ENCODE data around the gene ENPP7.

ENPP7 gene

DNA sequence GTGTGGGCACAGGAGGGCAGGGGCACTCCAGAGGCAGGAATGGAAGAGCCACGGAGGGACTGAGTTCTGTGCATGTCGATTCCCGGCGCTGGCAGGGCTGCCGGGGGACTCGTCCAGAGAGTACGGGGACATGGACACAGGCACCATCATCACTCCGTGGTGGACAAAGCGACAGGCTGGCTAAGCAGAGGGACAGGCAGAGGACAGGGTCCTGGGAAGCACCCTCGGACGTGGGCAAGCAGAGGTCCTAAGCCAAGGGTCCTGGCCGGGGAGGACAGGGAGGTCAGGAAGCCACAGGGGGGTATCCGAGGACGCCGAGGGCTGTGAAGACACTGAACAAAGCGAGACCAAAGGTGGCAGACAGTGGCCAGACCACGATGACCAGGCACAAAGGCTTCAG lies 44.3 kb upstream of the ENPP7 start:
- Histone ChIP-seq H3K36me3 (ENCODE audit: insufficient read depth, low read length) (no peaks in the 10 kb centered on the region), H3K9me3 (ENCODE audit: insufficient read depth, low read length, severe bottlenecking) (no peaks in the 10 kb centered on the region), H3K4me2 (ENCODE audit: insufficient read depth, low read length) (no peak overlapping the region), H4K20me1 (ENCODE audit: insufficient read depth, low read length) (peaks cover 4% of the 10 kb centered on the region; the same call in 1 of the 2 replicates), H3K9ac (ENCODE audit: low read depth, low read length) (no peak overlapping the region), H2AFZ (ENCODE audit: low read depth, low read length) (no peak overlapping the region), H3K4me1 (ENCODE audit: insufficient read depth, low read length) (no peaks in the 10 kb centered on the region), H3K4me3 (ENCODE audit: low read depth in 1 of 2, low read length in 2 of 2) (no peak overlapping the region), H3K79me2 (ENCODE audit: insufficient read depth, low read length) (no peaks in the 10 kb centered on the region), H3K27me3 (ENCODE audit: insufficient read depth, low read length, poor library complexity) (no peaks in the 10 kb centered on the region), H3K27ac (ENCODE audit: low read length) (no peak overlapping the region)
- ATAC-seq (ENCODE audit: insufficient read depth, low read depth) (no peak), DNase-seq (no peak)
- TF ChIP-seq, protein P1, sequence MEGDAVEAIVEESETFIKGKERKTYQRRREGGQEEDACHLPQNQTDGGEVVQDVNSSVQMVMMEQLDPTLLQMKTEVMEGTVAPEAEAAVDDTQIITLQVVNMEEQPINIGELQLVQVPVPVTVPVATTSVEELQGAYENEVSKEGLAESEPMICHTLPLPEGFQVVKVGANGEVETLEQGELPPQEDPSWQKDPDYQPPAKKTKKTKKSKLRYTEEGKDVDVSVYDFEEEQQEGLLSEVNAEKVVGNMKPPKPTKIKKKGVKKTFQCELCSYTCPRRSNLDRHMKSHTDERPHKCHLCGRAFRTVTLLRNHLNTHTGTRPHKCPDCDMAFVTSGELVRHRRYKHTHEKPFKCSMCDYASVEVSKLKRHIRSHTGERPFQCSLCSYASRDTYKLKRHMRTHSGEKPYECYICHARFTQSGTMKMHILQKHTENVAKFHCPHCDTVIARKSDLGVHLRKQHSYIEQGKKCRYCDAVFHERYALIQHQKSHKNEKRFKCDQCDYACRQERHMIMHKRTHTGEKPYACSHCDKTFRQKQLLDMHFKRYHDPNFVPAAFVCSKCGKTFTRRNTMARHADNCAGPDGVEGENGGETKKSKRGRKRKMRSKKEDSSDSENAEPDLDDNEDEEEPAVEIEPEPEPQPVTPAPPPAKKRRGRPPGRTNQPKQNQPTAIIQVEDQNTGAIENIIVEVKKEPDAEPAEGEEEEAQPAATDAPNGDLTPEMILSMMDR (IDR thresholded peaks at IDR 0.05; ENCODE audit: borderline replicate concordance, extremely low read depth, low read length, poor library complexity, severe bottlenecking): no peak
- no peak for TF ChIP-seq EZH2 (IDR thresholded peaks at IDR 0.05; ENCODE audit: borderline replicate concordance, low read depth, low read length, severe bottlenecking)

DNA sequence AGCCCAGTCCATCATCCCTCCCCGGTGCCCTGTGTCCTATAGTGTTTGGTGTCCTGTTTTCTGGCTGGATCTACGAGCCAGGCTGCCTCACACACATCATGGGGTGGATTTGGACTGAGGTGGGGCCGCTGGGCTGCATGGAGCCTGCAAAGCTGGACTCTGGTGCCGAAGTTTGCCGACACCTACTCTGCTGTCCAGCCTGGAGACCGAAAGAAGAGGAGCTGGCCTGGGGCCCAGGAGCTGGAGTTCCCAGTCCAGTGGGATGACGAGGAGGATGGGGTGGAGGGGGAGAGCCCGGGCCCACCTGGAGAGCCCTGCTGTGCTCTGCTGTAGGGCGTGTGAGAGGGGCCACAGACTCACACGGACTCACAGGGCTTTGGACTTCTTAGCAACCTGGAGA lies 40.3 kb upstream of the ENPP7 start:
- H3K36me3 ChIP-seq (ENCODE audit: insufficient read depth, low read length): no peaks in the 10 kb centered on the region
- no peak overlapping the region for H2AFZ ChIP-seq (ENCODE audit: low read depth, low read length)
- DNase-seq (no peak), ATAC-seq (ENCODE audit: insufficient read depth, low read depth) (no peak)
- H3K27me3 ChIP-seq (ENCODE audit: insufficient read depth, low read length, poor library complexity): no peaks in the 10 kb centered on the region
- H3K9me3 ChIP-seq (ENCODE audit: insufficient read depth, low read length, severe bottlenecking): no peaks in the 10 kb centered on the region
- H3K4me3 ChIP-seq (ENCODE audit: low read depth in 1 of 2, low read length in 2 of 2): no peak overlapping the region
- H3K79me2 ChIP-seq (ENCODE audit: insufficient read depth, low read length): no peaks in the 10 kb centered on the region
- H3K9ac ChIP-seq (ENCODE audit: low read depth, low read length): no peak overlapping the region
- no peaks in the 10 kb centered on the region for H3K4me1 ChIP-seq (ENCODE audit: insufficient read depth, low read length)
- no peak overlapping the region for H3K27ac ChIP-seq (ENCODE audit: low read length)
- no peak overlapping the region for H3K4me2 ChIP-seq (ENCODE audit: insufficient read depth, low read length)
- no peak for TF ChIP-seq EZH2 (IDR thresholded peaks at IDR 0.05; ENCODE audit: borderline replicate concordance, low read depth, low read length, severe bottlenecking)
- TF ChIP-seq, protein P1 (IDR thresholded peaks at IDR 0.05; ENCODE audit: borderline replicate concordance, extremely low read depth, low read length, poor library complexity, severe bottlenecking): no peak
- peaks cover 4% of the 10 kb centered on the region; the same call in 1 of the 2 replicates for H4K20me1 ChIP-seq (ENCODE audit: insufficient read depth, low read length)

DNA sequence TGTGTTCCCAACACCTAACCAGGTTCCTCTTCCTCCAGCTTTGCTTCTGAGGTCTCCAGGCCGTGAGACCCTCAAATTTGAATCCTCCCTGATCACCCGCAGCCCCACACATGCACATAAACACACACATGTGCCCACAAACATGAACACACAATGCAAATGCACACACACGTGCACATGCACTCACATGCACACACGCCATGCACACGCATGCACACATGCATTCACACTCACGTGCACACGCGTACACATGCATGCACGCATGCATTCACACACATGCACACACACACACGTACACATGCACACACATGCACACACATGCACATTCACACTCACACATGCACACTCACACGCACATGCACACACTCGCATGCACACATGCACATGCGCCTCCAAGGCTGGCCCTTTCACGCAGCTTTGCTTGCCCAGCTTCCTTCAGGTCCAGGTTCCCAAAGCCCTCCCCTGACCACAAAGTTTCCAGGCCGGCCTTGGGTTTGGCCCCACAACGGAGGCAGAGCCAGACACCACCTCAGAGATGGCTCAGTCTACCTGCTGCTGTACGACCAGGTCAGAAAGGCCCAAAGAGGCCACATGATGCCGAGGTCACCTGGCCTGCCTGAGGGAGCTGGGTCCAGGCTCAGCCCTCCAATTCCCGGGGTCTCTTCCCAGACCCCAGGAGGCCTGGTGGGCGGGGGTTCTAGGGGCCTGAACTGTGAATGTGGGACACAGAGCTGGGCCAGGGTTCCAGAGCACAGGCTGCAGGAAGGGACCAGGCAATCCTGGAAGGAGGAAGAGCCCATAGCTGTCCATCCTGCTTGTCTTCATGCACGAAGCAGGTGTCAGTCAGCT lies 39.5 kb upstream of the ENPP7 start:
- Histone ChIP-seq H3K9ac (ENCODE audit: low read depth, low read length) (no peak overlapping the region), H4K20me1 (ENCODE audit: insufficient read depth, low read length) (0 out of 2 replicates have a peak, but pooled peaks cover 4% of the 10 kb centered on the region), H3K4me2 (ENCODE audit: insufficient read depth, low read length) (no peak overlapping the region), H3K4me1 (ENCODE audit: insufficient read depth, low read length) (no peaks in the 10 kb centered on the region), H3K79me2 (ENCODE audit: insufficient read depth, low read length) (no peaks in the 10 kb centered on the region), H3K36me3 (ENCODE audit: insufficient read depth, low read length) (no peaks in the 10 kb centered on the region), H3K27me3 (ENCODE audit: insufficient read depth, low read length, poor library complexity) (peaks cover 3% of the 10 kb centered on the region), H3K27ac (ENCODE audit: low read length) (no peak overlapping the region), H2AFZ (ENCODE audit: low read depth, low read length) (no peak overlapping the region), H3K9me3 (ENCODE audit: insufficient read depth, low read length, severe bottlenecking) (no peaks in the 10 kb centered on the region), H3K4me3 (ENCODE audit: low read depth in 1 of 2, low read length in 2 of 2) (no peak overlapping the region)
- TF ChIP-seq EZH2 (IDR thresholded peaks at IDR 0.05; ENCODE audit: borderline replicate concordance, low read depth, low read length, severe bottlenecking): no peak
- TF ChIP-seq, protein P1 (IDR thresholded peaks at IDR 0.05; ENCODE audit: borderline replicate concordance, extremely low read depth, low read length, poor library complexity, severe bottlenecking): no peak
- ATAC-seq (ENCODE audit: insufficient read depth, low read depth) (no peak), DNase-seq (no peak)
